KBM-7 (cell line): ENCODE data around the gene HIVEP2.
A peak's percentile ranks its signal among the peaks of the same experiment; 100 is the strongest.

Source experiments
- DNase-seq: peaks from one replicate; pipeline ENCODE4 v3.0.0-alpha.2; 2015
- in situ Hi-C: fragments of 300-500 bp; cut with MboI; formaldehyde crosslinking; loops from 2 replicates; pipeline ENCODE4 v1.14.3; 2020; ENCODE audit warnings: low sequenced_read_pairs, low pct_unique_long_range_greater_than_20kb, mixed read lengths

HIVEP2 gene

DNA sequence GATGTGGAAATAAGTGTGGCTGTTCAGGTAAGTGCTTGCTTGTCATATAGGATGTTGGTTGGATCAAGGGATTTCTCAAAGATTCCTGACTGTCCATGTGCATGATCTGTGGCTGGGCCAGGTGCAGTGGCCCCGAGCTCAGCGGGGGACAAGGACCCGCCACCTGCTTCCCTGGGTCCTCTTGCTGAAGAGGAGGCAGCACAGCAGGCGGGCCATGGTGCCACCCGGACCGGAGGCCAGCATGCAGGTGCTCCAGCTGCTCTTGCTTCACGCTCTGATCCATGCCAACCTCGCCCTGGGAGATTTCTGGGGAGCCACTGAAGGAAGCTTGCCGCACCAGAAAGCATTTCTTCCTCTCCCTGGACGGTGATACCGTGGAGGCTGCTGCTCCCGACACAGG lies 173.8 kb downstream of the HIVEP2 start:
- no peak for DNase-seq
- in situ Hi-C loops, result no loop called here

DNA sequence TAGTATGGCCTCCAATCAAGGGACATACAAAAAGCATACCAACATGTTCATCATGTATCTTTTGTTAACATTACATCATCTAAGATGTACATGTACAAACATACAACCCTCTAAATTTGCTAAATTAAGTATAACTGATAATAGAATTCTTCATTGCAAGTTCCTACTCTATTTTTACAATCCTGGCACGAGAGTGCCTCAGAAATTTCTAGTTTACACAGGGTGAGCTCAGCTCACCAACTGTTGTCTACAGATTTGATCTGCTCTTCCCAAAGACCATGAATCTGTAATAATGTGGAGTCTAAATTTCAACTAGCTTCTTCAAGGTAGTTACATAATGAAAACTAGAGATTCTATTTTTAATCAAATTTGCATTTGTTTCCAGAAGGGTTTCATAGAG lies 179.7 kb downstream of the HIVEP2 start:
- in situ Hi-C loops, result no loop called here
- no peak for DNase-seq

GRCh38 chr6:142764311-142764710 lies 180.7 kb downstream of the HIVEP2 start:
- no peak for DNase-seq
- in situ Hi-C loops, result no loop called here

DNA sequence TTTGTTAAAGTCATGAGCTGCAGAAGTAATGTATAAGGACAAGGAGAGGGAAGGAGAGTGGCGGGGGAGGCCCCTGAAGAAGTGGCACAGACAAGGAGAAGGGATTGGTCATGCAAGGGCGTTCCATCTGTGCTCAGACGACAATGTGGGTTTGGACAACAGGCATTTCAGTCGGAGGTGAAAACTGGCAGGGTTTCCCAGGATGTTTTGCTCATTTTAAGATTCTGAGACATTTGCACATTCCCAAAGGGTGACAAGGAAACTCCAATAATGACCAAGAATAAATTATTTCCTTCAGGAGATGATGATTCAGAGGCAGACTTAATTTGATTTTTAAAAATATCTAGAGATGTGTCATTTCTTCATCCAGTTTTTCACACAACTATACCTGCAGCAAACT lies 181.8 kb downstream of the HIVEP2 start:
- no peak for DNase-seq
- in situ Hi-C loops, result no loop called here

DNA sequence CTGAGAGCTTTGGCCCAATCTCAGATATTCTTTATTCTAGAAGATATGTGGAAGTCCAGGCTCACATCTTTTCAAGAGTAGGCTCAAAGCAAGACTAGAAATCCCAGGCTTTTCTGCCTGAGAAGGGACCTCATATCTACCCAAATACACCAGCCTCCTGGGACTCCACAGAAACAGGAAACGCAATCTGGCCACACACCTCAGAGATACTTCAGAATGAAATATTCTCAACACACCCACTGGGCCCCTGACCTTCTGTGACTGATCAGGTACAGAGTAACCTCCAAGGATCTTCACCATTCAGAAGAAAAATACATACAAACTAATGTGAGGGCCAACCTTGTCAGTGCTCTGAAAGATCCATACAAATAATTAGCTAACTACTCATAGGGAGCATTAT lies 183.2 kb downstream of the HIVEP2 start:
- in situ Hi-C loops, result no loop called here
- no peak for DNase-seq

GRCh38 chr6:142760152-142760551 lies 184.8 kb downstream of the HIVEP2 start:
- no peak for DNase-seq
- in situ Hi-C loops, result no loop called here

- in situ Hi-C loops, result no loop called here
- DNase-seq, result no peak
Observed at GRCh38 chr6:142758629-142759025, 186.3 kb downstream of the HIVEP2 start.

GRCh38 chr6:142757852-142758628 lies 186.9 kb downstream of the HIVEP2 start:
- in situ Hi-C loops, result no loop called here
- DNase-seq, result no peak

DNA sequence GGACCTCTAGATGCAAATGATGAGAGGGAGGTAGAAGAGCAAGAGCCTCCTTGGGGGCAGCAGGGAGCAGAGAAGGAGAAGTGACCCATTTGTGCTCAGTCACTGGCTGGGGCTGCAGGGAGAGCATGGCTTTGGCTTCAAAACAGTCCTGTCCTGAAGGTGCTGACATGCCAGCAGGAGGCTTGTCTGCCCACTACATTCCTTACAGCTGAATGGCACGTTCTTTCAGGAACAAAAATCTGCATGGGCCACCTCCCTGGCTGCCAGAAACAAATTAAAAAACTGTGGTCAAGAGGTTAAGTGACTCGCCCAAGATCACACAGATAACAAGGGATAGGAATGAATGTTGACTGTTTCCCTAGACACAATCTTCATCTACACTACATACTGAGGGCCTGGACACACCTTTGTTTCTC lies 188.8 kb downstream of the HIVEP2 start:
- in situ Hi-C loops, result no loop called here
- DNase-seq, result no peak

DNA sequence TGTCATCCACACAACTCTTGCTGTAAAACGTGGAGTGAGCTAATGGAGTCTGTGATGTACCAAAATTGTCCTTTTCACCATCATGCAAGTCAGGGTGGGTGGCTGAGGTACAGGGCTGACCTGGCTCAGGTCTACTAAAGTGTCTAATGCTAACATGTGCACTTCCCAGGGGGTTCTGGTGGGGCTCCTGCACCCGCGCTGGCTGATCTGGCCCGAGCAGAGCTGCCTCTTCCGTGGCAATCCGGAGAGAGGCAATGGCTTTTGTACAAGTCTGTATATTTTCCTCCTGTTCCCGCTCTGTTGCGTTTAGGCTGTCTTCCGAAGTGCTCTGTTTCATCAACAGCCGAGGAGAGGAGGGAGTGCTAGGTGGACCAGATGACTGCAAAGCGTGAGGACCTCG lies 191.8 kb downstream of the HIVEP2 start:
- in situ Hi-C loops, result no loop called here
- no peak for DNase-seq

- no peak for DNase-seq
- in situ Hi-C loops, result no loop called here
Observed at GRCh38 chr6:142752348-142752747, 192.6 kb downstream of the HIVEP2 start.

DNA sequence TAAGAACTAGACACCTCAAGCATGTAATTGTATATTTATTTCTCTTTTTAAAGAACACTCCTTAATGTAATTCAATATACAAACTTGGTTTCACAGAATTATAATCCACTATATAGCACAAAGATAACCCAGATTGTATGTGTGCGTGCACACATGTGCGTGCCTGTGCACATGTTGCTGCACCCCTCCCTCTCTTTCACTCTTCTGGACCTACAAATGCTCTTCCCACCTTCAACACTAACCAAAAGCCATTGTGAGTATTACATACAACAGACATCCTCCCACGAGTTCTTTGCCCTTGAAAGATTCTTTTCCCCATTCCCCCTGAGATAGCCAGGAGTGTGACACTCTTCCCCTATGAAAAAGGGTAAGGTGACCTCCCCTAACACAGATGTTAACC lies 193.5 kb downstream of the HIVEP2 start:
- in situ Hi-C loops, result no loop called here
- DNase-seq, result no peak

GRCh38 chr6:142750998-142751397 lies 194.0 kb downstream of the HIVEP2 start:
- in situ Hi-C loops, result no loop called here

GRCh38 chr6:142749556-142749955 lies 195.4 kb downstream of the HIVEP2 start:
- in situ Hi-C loops, result no loop called here
- no peak for DNase-seq

More at GRCh38 chr6:142750998-142751397, 194.0 kb downstream of the HIVEP2 start:
- DNase-seq, result no peak

- peak; percentile 39 for DNase-seq
- in situ Hi-C loops, result no loop called here
Observed at GRCh38 chr6:142746524-142746923, 198.5 kb downstream of the HIVEP2 start.

- DNase-seq, result no peak
- in situ Hi-C loops, result no loop called here
Observed at GRCh38 chr6:142744836-142745235, 200.1 kb downstream of the HIVEP2 start.

- no peak for DNase-seq
- in situ Hi-C loops, result no loop called here
Observed at GRCh38 chr6:142740449-142740848, 204.5 kb downstream of the HIVEP2 start.

DNA sequence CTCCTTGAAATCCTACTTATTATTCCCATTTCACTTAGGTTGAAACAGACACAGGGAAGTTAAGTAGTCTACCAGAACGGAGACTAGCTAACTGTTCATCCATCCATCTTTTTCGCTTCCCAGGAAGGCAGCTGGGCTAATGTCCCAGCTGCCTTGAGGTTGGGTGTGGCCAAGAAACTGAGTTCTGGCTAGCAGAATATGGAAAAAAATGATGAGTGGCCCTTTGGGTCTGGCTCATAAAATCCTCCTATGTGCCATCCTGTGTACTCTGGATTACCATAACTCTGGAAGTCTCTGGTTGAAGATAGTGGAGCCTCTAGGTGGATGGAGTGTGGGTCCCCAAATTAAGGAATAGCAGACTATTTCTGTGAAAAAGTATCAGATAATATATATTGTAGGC lies 206.2 kb downstream of the HIVEP2 start:
- no peak for DNase-seq
- in situ Hi-C loops, result no loop called here

- in situ Hi-C loops, result no loop called here
- DNase-seq, result no peak
Observed at GRCh38 chr6:142738035-142738396, 207.0 kb downstream of the HIVEP2 start.

GRCh38 chr6:142737368-142738034 lies 207.5 kb downstream of the HIVEP2 start:
- in situ Hi-C loops, result no loop called here
- DNase-seq, result peak; percentile 7

DNA sequence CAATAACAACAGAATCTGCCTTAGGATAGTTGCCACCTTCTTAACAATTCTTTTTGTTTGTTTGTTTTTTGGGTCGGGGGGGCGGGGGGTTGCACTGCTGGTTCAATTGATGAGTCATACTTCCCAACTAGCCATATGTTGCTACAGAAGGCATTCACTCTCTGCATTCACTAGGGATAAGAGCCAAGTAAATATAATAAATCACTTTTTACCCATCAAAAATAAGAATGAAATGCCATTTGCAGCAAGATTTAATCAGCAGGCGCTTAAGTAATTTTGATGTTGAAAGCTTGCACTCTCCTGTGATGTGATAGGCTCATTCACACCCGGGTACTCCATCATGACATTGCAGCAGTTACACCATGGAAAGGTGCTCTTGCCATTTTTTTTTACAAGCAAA lies 209.8 kb downstream of the HIVEP2 start:
- no peak for DNase-seq
- in situ Hi-C loops, result no loop called here
